Activated T-cell treated with anti-CD3 and anti-CD28 coated beads, Interleukin-2, amount 50 U/mL, for 72 hours (primary cell): ENCODE measurements around the gene SNAPC3. TPM values are rescaled to one million over a fixed set of nuclear protein-coding genes. Genes with fewer than 3 reads are reported as not detected.

Source experiments
- ATAC-seq, 2 donors: fragments of 150-1000 bp; cut with Tn5 transposase; replicated peaks in 1 of 2; 2 replicates each; pipeline ENCODE4 v1.10.0; 2021; ENCODE audit warnings: moderate library complexity in 2 of 2, mild to moderate bottlenecking in 1 of 2
- DNase-seq, 2 donors: peaks; one replicate each; pipeline ENCODE4 v3.0.0; 2021 to 2022; ENCODE audit warnings: mixed read lengths in 1 of 2
- H3K27ac Mint-ChIP-seq: one replicate; pipeline ENCODE4 v1.8.0; 2022; ENCODE audit warnings: mild to moderate bottlenecking, moderate library complexity, mixed read lengths
- H3K27me3 Mint-ChIP-seq: one replicate; pipeline ENCODE4 v1.8.0; 2022; ENCODE audit warnings: low read depth, mixed read lengths
- H3K36me3 Mint-ChIP-seq, 2 donors: one replicate each; pipeline ENCODE4 v1.8.0; 2022; ENCODE audit warnings: mixed read lengths in 2 of 2, mild to moderate bottlenecking in 1 of 2; ENCODE audit not compliant: insufficient read depth in 2 of 2
- H3K4me1 Mint-ChIP-seq: one replicate; pipeline ENCODE4 v1.8.0; 2022; ENCODE audit warnings: low read depth, mixed read lengths
- H3K4me3 Mint-ChIP-seq, 2 donors: one replicate each; pipeline ENCODE4 v1.8.0; 2022; ENCODE audit warnings: mild to moderate bottlenecking in 2 of 2, mixed read lengths in 2 of 2, moderate library complexity in 2 of 2
- H3K9me3 Mint-ChIP-seq, 2 donors: one replicate each; pipeline ENCODE4 v1.8.0; 2022; ENCODE audit warnings: mixed read lengths in 2 of 2
- total RNA-seq, 2 donors: library from RNA; stranded (reverse); gene quantifications; one replicate each; pipeline ENCODE4 v1.2.3, GENCODE V29; 2022

The SNAPC3 gene
- total RNA-seq, 2 donors from 2014 or later, result 16.9 to 18.7 TPM

DNA sequence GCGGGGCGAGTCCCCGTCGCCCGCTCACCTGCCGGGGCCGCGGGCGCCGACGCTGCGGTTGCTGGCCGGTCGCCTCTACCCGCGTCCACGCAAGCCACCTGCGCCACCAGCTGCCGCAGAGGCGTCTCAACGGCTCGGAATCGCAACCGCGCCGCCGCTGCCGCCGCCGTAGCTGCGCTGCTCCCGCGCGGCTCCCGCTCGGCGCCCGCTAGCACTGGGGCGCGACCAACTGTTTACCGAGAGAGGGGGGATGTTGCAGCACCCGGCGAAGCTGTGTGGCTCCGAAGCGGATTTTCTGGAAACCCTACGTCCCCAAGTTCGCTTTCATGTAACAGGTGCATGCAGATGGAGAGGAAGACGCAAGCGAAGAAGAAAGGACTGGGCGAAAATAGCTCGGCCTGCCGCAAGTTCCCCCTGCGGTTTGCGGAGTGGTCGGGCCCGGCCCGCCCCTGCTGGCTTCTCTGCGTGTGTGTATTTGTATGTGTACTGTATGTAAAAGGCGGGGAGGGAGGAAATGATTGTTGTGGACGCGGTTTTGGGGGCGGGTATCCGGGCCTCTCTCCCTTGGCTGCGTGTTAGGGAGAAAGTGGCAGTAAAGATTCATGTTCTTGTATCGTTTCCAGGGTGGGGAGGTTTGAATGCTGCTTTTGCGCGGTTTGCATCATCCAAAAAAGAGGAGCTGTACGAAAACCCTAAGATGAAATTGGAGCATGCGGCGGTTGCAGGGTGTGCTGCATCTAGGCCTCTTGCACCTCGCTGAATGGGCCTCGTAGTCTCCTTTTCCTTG, 88.3 kb downstream of the SNAPC3 start, which contains the start of gene PSIP1:
TSS of gene PSIP1 (minus strand) at position 182 of the 787 bp plus-strand sequence. CDS start 782 bp downstream, outside the sequence.
- peaks cover 11 to 28% of the 10 kb centered on the region in 2 donors for H3K36me3 Mint-ChIP-seq
- ATAC-seq (peak; percentile 89), DNase-seq (peak; percentile 89)
- H3K27me3 Mint-ChIP-seq, result no peaks in the 10 kb centered on the region
- peak within 1 kb of the TSS; percentile 98 for H3K27ac Mint-ChIP-seq
- no peaks in the 10 kb centered on the region for H3K9me3 Mint-ChIP-seq
- peaks cover 61% of the 10 kb centered on the region for H3K4me1 Mint-ChIP-seq
- peak within 1 kb of the TSS; percentile 90 to 92 for H3K4me3 Mint-ChIP-seq

Other genes starting within 250 kb of the SNAPC3 start
- gene TTC39B, start 115.7 kb upstream of the SNAPC3 start, total RNA-seq, result 10 to 100 TPM; 30.8 to 46.7 TPM
- 100 to 1,000 TPM; 141 to 165 TPM for gene PSIP1, start 88.1 kb downstream of the SNAPC3 start, total RNA-seq
- gene CCDC171, start 130.2 kb downstream of the SNAPC3 start, total RNA-seq, result 1 to 10 TPM; 4.9 to 6.0 TPM